AG09309 (cell line): Measurements from ENCODE around the gene CCDC7.
"Not testable (repeated sequence)": the region's sequence is repeated elsewhere in the genome, so short reads cannot be mapped to it uniquely, and the experiment has no call there.

Source experiments
- DNase-seq: peaks from one replicate; pipeline ENCODE4 v3.0.0-alpha.2; 2010; ENCODE audit warnings: low read depth
- H3K4me3 ChIP-seq: 2 replicates; pipeline ENCODE4 v1.5.1; 2011; ENCODE audit warnings: mild to moderate bottlenecking, low read depth, low read length, moderate library complexity; ENCODE audit not compliant: control insufficient read depth
- TF ChIP-seq, protein P1 (sequence below): IDR thresholded peaks from 2 replicates; pipeline ENCODE4 v1.5.1; 2011; ENCODE audit warnings: mild to moderate bottlenecking, low read depth, low read length, inconsistent platforms; ENCODE audit not compliant: insufficient read depth, control insufficient read depth; ENCODE audit errors: missing control alignments

CCDC7 gene

DNA sequence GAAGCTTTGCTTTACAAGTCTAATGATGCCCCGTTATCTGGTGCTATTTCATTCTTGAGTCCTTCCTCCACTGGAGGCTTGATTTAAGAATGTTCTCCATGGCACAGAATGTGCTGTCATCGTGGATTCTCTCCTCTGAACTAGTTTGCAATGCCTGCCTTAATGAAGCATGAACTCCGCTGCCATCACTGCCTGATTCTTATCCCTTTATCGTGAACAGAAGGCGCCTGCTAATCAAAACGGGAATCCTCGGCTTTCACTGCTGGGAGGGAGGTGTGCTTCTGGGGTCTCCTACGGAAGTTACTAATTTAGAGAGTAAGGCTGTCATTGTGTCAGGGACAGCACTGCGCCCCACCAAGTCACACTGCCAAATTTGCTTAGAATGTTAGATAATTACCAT, 455.9 kb downstream of the CCDC7 start:
- H3K4me3 ChIP-seq = no peak overlapping the region
- TF ChIP-seq, protein P1, sequence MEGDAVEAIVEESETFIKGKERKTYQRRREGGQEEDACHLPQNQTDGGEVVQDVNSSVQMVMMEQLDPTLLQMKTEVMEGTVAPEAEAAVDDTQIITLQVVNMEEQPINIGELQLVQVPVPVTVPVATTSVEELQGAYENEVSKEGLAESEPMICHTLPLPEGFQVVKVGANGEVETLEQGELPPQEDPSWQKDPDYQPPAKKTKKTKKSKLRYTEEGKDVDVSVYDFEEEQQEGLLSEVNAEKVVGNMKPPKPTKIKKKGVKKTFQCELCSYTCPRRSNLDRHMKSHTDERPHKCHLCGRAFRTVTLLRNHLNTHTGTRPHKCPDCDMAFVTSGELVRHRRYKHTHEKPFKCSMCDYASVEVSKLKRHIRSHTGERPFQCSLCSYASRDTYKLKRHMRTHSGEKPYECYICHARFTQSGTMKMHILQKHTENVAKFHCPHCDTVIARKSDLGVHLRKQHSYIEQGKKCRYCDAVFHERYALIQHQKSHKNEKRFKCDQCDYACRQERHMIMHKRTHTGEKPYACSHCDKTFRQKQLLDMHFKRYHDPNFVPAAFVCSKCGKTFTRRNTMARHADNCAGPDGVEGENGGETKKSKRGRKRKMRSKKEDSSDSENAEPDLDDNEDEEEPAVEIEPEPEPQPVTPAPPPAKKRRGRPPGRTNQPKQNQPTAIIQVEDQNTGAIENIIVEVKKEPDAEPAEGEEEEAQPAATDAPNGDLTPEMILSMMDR = no peak
- DNase-seq = no peak

DNA sequence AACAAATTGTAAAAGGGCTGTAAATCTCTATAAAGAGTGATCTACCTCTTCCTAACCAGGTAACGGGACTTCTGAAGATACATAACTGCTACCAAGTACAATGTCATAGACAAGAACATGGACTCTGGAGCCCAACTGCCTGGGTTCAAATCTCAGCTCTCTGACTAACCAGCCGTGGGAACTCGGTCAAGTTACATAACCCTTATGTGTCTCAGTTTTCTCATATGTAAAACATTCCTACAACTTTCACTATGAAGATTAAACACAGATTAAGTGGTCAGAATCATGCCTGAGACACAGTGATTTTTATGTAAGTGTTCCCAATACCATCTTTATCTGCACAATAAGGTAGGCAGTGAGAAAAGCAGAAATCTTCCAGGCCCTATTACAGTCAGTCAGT, 459.5 kb downstream of the CCDC7 start:
- TF ChIP-seq, protein P1 = no peak
- no peak for DNase-seq
- no peak overlapping the region for H3K4me3 ChIP-seq

DNA sequence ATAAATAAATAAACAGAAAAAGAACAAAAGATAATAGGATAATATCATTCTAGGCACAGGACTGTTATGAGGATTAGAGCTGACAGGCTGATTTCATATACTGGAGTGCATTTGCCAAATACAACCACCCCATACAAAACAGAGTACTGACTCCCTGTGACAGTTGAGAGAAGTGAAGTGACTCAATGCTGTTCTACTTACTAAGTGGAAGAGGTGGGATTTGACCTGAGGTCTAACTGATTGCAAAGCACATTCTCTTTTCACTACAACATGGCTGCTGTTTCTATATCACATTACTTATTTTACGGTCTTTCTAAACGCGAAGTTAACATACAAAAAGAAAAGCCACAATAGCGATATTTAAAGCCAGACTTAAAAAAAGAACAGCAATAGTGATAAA, 460.7 kb downstream of the CCDC7 start:
- TF ChIP-seq, protein P1 = no peak
- no peak overlapping the region for H3K4me3 ChIP-seq
- no peak for DNase-seq

DNA sequence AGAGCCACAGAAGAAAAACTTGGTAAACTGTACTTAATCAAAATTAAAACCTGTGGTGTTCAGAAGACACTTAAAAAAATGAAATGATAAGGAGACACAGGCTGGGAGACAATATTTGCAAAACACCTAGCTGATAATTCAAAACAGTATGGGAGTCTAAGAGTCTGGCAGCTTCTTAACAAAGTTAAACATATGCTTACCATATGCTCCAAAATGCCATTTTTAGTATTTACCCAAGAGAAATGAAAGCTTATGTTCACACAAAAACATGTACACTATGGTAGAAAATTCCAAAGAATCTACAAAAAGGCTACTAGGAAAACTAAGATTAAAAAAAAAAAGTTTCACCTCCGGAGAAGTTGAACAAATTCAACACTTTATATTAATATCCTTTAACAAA, 463.5 kb downstream of the CCDC7 start:
- H3K4me3 ChIP-seq = no peak overlapping the region
- TF ChIP-seq, protein P1 = no peak

DNA sequence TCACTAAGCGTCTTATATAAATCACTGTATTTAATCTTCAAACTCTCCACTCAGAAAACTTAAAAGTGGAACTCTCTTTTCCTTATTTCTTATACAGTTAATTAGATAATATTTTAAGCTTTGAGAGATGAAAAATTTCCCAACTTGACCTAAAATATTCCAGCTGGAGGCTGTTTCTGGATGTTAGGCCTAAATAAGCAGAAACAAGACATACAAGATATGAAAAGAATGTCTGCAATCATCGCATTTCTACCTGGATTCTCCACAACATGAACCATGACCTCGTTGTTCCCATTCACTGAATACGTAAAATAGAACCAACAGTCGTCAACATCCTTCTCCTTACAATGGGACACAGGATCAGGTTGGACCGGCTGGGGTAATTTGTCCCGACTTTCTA, 464.0 kb downstream of the CCDC7 start:
- H3K4me3 ChIP-seq, DNase-seq: not testable (repeated sequence)

More for the DNA sequence above, 463.5 kb downstream of the CCDC7 start:
- DNase-seq = no peak

DNA sequence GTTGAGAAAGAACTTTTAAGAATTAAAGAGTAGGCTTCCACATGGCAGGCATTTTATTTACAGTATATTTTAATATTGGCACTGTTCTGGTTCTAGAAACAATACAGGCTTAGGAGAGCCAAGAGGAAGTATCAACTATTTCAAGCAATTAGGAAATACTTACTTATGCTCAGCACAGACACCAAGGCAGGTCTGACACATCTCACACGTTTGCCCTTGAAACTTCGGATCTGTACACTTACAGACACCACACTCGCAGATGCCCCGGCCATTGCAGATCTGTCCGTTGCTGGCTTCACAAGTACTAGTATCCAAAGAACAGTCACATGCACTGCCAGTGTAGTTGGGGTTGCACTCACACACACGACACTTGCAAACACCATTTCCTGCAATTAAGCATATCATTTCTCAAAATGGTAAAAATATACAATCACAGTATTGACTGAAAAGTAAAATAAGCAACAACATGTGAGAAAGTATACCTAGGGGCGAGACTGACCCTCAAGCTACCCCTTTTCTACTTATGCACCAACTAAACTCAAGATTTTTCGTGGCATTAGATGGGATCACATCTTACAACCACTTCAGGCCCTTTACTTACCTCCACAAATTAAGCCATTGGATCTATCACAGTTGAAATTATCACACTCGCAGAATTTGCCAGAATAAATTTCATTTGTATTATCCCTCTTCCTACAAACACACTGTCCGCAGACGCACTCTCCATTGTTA, 465.5 kb downstream of the CCDC7 start:
- H3K4me3 ChIP-seq = no peak overlapping the region
- TF ChIP-seq, protein P1 = no peak
- no peak for DNase-seq

DNA sequence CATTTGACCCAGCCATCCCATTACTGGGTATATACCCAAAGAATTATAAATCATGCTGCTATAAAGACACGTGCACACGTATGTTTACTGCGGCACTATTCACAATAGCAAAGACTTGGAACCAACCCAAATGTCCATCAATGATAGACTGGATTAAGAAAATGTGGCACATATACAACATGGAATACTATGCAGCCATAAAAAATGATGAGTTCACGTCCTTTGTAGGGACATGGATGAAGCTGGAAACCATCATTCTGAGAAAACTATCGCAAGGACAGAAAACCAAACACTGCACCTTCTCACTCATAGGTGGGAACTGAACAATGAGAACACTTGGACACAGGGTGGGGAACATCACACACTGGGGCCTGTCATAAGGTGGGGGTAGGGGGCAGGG, 471.9 kb downstream of the CCDC7 start:
- not testable (repeated sequence) for DNase-seq, H3K4me3 ChIP-seq

DNA sequence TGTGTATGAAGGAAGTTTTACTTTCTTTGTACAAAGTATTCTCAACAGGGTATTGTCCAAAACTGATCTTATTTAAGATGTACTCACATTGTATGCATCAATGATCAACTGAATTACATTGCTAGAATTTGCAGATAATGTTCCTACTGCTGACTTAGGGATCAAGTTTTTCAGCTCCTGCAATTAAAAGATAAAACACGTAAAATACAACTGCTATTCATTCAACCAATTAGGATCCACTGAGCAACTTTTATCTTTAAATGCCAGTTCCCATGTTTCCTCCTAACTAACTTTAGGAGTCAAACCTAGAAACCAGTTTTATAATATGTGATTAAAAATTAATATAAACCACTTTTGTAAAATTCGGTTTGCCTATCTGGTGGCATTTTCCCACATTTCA, 476.2 kb downstream of the CCDC7 start:
- TF ChIP-seq, protein P1 = no peak
- no peak overlapping the region for H3K4me3 ChIP-seq
- DNase-seq = no peak
